Measurements from ENCODE around the gene TUT1.

Gene TUT1

DNA sequence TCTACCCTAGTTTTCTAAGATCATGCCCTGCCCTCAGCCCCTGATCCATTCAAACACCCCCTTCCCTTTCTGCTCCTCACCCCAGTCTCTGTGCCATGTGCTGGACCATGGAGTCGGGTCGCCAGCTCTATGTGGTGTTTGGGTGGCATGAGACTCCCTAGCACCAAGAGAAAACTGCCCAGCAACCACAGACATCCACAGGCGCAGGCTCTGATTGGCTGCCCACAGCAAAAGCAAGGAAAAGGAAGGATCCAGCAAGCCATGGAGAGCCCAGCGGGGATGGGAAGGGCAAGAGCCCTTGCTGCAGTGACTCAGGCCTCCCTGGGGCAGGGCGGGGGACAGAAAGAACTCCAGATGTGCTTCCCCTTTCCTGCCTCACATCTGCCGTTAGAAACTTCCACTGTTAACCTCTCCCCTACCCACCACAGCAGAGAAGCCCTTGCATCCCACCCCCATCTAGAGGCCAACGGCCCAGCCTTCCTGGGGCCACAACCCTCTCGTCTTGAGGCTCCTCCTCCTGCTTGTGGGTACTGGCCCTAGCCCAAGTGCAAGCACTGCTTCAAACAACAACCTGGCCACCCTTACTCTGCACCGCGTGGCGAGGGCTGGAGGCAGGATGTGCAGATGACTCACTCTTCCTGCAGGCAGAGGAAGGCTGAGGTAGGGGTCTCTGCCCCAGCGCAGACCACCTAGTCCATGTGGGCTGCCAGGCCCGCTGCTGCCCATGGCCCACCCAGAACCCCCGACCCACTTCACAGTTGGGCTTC lies 35.0 kb downstream of the TUT1 start:
- Histone ChIP-seq H3K36me3 (ENCODE audit: control insufficient read depth, insufficient read depth, low read length) (no peaks in the 10 kb centered on the region), H3K9ac (no peak overlapping the region), H3K79me2 (no peaks in the 10 kb centered on the region), H2AFZ (peak overlapping the region; percentile 47), H3K4me1 (peaks cover 47% of the 10 kb centered on the region), H3K9me3 (ENCODE audit: control insufficient read depth, low read length) (no peaks in the 10 kb centered on the region), H3K4me2 (ENCODE audit: low read length) (peak overlapping the region; percentile 68), H3K4me3 (ENCODE audit: low read depth, low read length) (peak overlapping the region; percentile 27), H3K27me3 (ENCODE audit: control insufficient read depth, insufficient read depth, low read length) (no peaks in the 10 kb centered on the region), H3K27ac (peak overlapping the region; percentile 98)
- TF ChIP-seq, protein P1, sequence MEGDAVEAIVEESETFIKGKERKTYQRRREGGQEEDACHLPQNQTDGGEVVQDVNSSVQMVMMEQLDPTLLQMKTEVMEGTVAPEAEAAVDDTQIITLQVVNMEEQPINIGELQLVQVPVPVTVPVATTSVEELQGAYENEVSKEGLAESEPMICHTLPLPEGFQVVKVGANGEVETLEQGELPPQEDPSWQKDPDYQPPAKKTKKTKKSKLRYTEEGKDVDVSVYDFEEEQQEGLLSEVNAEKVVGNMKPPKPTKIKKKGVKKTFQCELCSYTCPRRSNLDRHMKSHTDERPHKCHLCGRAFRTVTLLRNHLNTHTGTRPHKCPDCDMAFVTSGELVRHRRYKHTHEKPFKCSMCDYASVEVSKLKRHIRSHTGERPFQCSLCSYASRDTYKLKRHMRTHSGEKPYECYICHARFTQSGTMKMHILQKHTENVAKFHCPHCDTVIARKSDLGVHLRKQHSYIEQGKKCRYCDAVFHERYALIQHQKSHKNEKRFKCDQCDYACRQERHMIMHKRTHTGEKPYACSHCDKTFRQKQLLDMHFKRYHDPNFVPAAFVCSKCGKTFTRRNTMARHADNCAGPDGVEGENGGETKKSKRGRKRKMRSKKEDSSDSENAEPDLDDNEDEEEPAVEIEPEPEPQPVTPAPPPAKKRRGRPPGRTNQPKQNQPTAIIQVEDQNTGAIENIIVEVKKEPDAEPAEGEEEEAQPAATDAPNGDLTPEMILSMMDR (IDR thresholded peaks at IDR 0.05): no peak

DNA sequence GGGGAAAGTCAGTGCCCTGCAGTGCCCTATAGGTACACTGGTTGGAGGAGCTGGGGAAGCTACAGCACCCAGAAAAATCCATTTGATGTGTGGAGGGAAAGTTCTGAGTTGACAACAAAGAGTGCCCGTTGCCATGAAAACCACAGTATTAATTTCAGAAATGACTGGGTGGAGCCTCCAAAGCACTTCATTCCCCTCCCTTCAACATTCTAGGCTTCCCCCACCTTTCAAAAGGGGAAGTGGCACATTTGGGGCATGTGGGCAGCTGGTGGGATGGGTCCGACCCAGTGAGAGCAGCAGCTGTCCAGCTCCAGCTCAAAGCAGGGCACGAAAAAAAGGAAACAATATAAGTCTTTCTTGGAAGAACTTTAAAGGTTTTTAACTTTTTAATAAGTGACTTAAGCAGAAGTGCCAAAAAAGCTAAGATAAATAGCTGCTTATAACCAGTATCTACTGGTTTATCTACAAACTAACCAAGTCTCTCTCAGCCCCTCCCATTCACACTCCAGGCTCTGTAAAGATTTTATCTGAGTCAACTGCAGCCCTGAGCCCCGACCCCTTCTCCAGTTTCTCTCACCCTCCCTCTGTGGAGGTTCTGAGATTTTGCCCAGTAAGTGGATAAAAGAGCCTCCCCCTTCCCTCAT lies 35.7 kb downstream of the TUT1 start:
- Histone ChIP-seq H3K4me1 (peaks cover 44% of the 10 kb centered on the region), H2AFZ (peak overlapping the region; percentile 47), H3K27ac (peak overlapping the region; percentile 98), H3K4me2 (ENCODE audit: low read length) (peak overlapping the region; percentile 68), H3K9me3 (ENCODE audit: control insufficient read depth, low read length) (no peaks in the 10 kb centered on the region), H3K79me2 (no peaks in the 10 kb centered on the region), H3K36me3 (ENCODE audit: control insufficient read depth, insufficient read depth, low read length) (no peaks in the 10 kb centered on the region), H3K9ac (no peak overlapping the region), H3K4me3 (ENCODE audit: low read depth, low read length) (peak overlapping the region; percentile 27), H3K27me3 (ENCODE audit: control insufficient read depth, insufficient read depth, low read length) (no peaks in the 10 kb centered on the region)
- TF ChIP-seq, protein P1 (IDR thresholded peaks at IDR 0.05): no peak

DNA sequence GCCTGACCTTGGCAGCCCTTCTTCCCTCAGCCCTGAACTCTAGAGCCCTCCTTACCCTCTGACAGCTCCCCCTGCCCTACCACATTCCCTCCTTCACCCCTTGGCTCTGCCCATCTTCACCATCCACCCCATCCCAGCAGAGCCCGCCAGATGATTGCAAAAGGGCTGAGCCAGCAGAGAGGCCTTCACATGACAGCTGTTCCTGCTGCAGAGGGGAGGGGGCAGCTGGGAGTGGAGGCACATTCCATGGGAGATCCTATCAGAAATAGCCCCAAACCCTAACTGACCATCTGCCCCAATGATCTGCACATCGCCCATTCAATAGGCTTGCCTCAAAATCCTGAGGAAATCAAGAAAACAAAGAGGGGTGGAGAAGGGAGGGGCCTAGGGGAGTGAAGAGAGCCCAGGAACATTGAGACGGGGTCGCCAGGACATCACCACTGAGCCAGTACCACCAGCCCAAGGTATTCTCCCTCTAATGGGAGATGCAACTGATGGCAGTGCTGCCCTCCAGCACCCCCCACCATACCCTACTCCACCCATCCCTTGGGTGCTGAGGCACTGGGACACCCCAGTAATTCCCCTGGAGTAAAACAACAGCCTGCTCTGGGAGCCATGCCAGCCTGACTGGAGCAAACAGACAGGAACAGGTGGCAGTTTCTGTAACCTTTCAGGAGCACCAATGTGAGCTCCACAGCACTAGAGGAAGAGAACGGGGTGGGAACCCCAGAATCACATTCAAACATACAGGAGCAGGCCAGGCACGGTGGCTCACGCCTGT lies 36.7 kb downstream of the TUT1 start:
- peaks cover 44% of the 10 kb centered on the region for H3K4me1 ChIP-seq

DNA sequence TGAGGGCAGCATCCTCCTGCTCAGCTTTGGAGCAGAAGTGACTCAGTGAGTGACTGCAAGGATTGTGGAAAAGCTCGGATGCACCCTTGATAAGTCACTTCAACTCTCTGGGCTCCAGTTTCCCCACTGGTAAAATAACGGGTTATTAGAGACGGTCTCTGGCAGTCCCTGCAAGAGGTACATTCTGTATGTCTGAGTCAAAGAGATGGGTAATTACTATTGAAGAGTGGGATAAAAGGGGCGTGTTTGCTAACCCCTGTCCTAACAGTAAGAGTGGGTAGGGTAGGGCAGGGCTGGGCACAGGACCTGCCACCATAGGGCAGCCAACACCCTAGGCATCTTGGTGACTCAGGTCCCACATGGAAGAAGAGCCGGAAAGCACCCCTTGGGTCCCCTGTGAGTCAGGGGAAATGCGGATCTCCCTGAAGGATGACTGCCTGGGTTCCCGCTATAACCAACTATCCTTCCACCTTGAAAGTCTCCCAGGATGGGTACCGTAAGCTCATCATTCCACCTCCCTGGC lies 37.4 kb downstream of the TUT1 start:
- no peak overlapping the region for H3K4me3 ChIP-seq (ENCODE audit: low read depth, low read length)
- H3K4me1 ChIP-seq: peaks cover 44% of the 10 kb centered on the region
- H3K9me3 ChIP-seq (ENCODE audit: control insufficient read depth, low read length): no peaks in the 10 kb centered on the region
- H3K9ac ChIP-seq: no peak overlapping the region
- no peaks in the 10 kb centered on the region for H3K27me3 ChIP-seq (ENCODE audit: control insufficient read depth, insufficient read depth, low read length)
- H3K27ac ChIP-seq: peak overlapping the region; percentile 98
- no peaks in the 10 kb centered on the region for H3K79me2 ChIP-seq
- TF ChIP-seq, protein P1 (IDR thresholded peaks at IDR 0.05): no peak
- peak overlapping the region; percentile 84 for H2AFZ ChIP-seq
- peak overlapping the region; percentile 57 for H3K4me2 ChIP-seq (ENCODE audit: low read length)
- no peaks in the 10 kb centered on the region for H3K36me3 ChIP-seq (ENCODE audit: control insufficient read depth, insufficient read depth, low read length)

More for the DNA sequence above, 36.7 kb downstream of the TUT1 start:
- Histone ChIP-seq H3K4me3 (ENCODE audit: low read depth, low read length) (no peak overlapping the region), H3K79me2 (no peaks in the 10 kb centered on the region), H3K27me3 (ENCODE audit: control insufficient read depth, insufficient read depth, low read length) (no peaks in the 10 kb centered on the region), H3K4me2 (ENCODE audit: low read length) (peak overlapping the region; percentile 35), H3K27ac (peak overlapping the region; percentile 98), H3K9ac (no peak overlapping the region), H2AFZ (no peak overlapping the region), H3K9me3 (ENCODE audit: control insufficient read depth, low read length) (no peaks in the 10 kb centered on the region), H3K36me3 (ENCODE audit: control insufficient read depth, insufficient read depth, low read length) (no peaks in the 10 kb centered on the region)
- TF ChIP-seq, protein P1 (IDR thresholded peaks at IDR 0.05): no peak
